ENCODE measurements around the gene FSTL4. TPM values are rescaled to one million over a fixed set of nuclear protein-coding genes. Genes with fewer than 3 reads are reported as not detected.

Gene FSTL4
- total RNA-seq, 1 donor from 2014 or later, result 0.67 TPM

GRCh38 chr5:133454442-133454841 lies 157.9 kb downstream of the FSTL4 start:
- TF ChIP-seq, protein P1, sequence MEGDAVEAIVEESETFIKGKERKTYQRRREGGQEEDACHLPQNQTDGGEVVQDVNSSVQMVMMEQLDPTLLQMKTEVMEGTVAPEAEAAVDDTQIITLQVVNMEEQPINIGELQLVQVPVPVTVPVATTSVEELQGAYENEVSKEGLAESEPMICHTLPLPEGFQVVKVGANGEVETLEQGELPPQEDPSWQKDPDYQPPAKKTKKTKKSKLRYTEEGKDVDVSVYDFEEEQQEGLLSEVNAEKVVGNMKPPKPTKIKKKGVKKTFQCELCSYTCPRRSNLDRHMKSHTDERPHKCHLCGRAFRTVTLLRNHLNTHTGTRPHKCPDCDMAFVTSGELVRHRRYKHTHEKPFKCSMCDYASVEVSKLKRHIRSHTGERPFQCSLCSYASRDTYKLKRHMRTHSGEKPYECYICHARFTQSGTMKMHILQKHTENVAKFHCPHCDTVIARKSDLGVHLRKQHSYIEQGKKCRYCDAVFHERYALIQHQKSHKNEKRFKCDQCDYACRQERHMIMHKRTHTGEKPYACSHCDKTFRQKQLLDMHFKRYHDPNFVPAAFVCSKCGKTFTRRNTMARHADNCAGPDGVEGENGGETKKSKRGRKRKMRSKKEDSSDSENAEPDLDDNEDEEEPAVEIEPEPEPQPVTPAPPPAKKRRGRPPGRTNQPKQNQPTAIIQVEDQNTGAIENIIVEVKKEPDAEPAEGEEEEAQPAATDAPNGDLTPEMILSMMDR (IDR thresholded peaks at IDR 0.05), result no peak
- no peak overlapping the region for H3K27ac ChIP-seq
- intact Hi-C loops (cut with DNase I), result no loop called here
- no peaks in the 10 kb centered on the region for H3K36me3 ChIP-seq
- H3K4me1 ChIP-seq, result peaks cover 16% of the 10 kb centered on the region
- no peak overlapping the region for H3K4me3 ChIP-seq
- no peaks in the 10 kb centered on the region for H3K9me3 ChIP-seq
- ATAC-seq (no peak), DNase-seq (no peak)
- H3K27me3 ChIP-seq, result no peaks in the 10 kb centered on the region

GRCh38 chr5:133453831-133454230 lies 158.5 kb downstream of the FSTL4 start:
- ATAC-seq, result no peak
- DNase-seq, result no peak
- H3K36me3 ChIP-seq, result no peaks in the 10 kb centered on the region
- H3K27ac ChIP-seq, result no peak overlapping the region
- TF ChIP-seq, protein P1 (IDR thresholded peaks at IDR 0.05), result no peak
- peaks cover 16% of the 10 kb centered on the region for H3K4me1 ChIP-seq
- no peaks in the 10 kb centered on the region for H3K9me3 ChIP-seq
- no peaks in the 10 kb centered on the region for H3K27me3 ChIP-seq
- intact Hi-C loops (cut with DNase I), result no loop called here
- H3K4me3 ChIP-seq, result no peak overlapping the region

GRCh38 chr5:133453084-133453780 lies 159.1 kb downstream of the FSTL4 start:
- Histone ChIP-seq H3K36me3 (no peaks in the 10 kb centered on the region), H3K27ac (no peak overlapping the region), H3K4me3 (no peak overlapping the region), H3K4me1 (peaks cover 16% of the 10 kb centered on the region), H3K27me3 (no peaks in the 10 kb centered on the region), H3K9me3 (no peaks in the 10 kb centered on the region)
- TF ChIP-seq, protein P1 (IDR thresholded peaks at IDR 0.05), result no peak
- intact Hi-C loops (cut with DNase I), result no loop called here
- ATAC-seq (no peak), DNase-seq (no peak)

DNA sequence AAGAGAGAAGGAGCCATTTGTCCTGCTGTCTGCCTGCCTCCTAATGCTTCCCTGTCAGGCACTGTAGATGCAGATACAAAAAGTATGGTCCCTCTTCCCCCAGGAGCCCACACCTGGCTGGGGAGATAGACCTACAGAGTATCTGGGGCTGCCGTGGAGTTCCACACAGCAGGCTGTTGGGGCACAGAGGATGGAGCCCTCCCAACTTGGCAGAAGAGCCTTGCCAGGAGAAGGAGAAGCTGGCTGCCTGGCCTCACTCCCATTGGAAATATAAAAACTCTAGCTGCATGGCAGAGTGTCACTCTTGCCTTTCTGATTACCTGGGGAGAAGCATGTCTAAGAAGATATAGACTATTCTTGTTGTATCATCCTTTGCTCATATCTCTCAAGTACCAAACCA lies 160.4 kb downstream of the FSTL4 start:
- intact Hi-C loops (cut with DNase I), result no loop called here
- H3K27me3 ChIP-seq, result no peaks in the 10 kb centered on the region
- H3K36me3 ChIP-seq, result no peaks in the 10 kb centered on the region
- H3K4me1 ChIP-seq, result peaks cover 9% of the 10 kb centered on the region
- ATAC-seq (no peak), DNase-seq (no peak)
- no peaks in the 10 kb centered on the region for H3K9me3 ChIP-seq
- TF ChIP-seq, protein P1 (IDR thresholded peaks at IDR 0.05), result no peak
- H3K4me3 ChIP-seq, result no peak overlapping the region
- H3K27ac ChIP-seq, result no peak overlapping the region

- Histone ChIP-seq H3K27ac (no peak overlapping the region), H3K4me3 (no peak overlapping the region), H3K4me1 (no peaks in the 10 kb centered on the region), H3K27me3 (no peaks in the 10 kb centered on the region), H3K36me3 (no peaks in the 10 kb centered on the region), H3K9me3 (no peaks in the 10 kb centered on the region)
- intact Hi-C loops (cut with DNase I), result no loop called here
- ATAC-seq, result no peak
- TF ChIP-seq, protein P1 (IDR thresholded peaks at IDR 0.05), result no peak
- no peak for DNase-seq
Measured at GRCh38 chr5:133450286-133450685, 162.1 kb downstream of the FSTL4 start.

- no peaks in the 10 kb centered on the region for H3K36me3 ChIP-seq
- no peaks in the 10 kb centered on the region for H3K9me3 ChIP-seq
- no peaks in the 10 kb centered on the region for H3K4me1 ChIP-seq
- H3K4me3 ChIP-seq, result no peak overlapping the region
- DNase-seq (no peak), ATAC-seq (no peak)
- intact Hi-C loops (cut with DNase I), result no loop called here
- TF ChIP-seq, protein P1 (IDR thresholded peaks at IDR 0.05), result no peak
- no peak overlapping the region for H3K27ac ChIP-seq
- H3K27me3 ChIP-seq, result no peaks in the 10 kb centered on the region
Measured at GRCh38 chr5:133449181-133449580, 163.2 kb downstream of the FSTL4 start.
